ENCODE measurements around the gene HEG1. TPM values are rescaled to one million over a fixed set of nuclear protein-coding genes. Genes with fewer than 3 reads are reported as not detected.

The HEG1 gene
- total and polyA plus RNA-seq, 2 donors (not counting 3 experiments of a cell fraction or from before 2014, with no cell fraction given): 50.1 to 106 TPM

GRCh38 chr3:124985349-124985748, 70.4 kb downstream of the HEG1 start:
- POLR2A ChIA-PET: no interaction called here

GRCh38 chr3:124984754-124985153, 71.0 kb downstream of the HEG1 start:
- H3K4me3 ChIP-seq (replicated peaks in 1 of 3; ENCODE audit: insufficient read depth in 1 of 3, low read depth in 1 of 3, low read length in 3 of 3): no peak overlapping the region
- peaks cover 3 to 9% of the 10 kb centered on the region in 2 experiments for H3K36me3 ChIP-seq (ENCODE audit: control insufficient read depth in 2 of 2, extremely low read depth in 1 of 2, insufficient read depth in 2 of 2, low read length in 2 of 2)
- H4K20me1 ChIP-seq (replicated peaks; ENCODE audit: control insufficient read depth, extremely low read depth, insufficient read depth, low read length): no peaks in the 10 kb centered on the region
- no peak overlapping the region for H3K9ac ChIP-seq (replicated peaks; ENCODE audit: extremely low read depth, insufficient read depth, low read length)
- no TSS peak for BruUV-seq (replicated peaks)
- no peak overlapping the region for H2AFZ ChIP-seq (ENCODE audit: low read depth, low read length)
- TF ChIP-seq, protein P1, sequence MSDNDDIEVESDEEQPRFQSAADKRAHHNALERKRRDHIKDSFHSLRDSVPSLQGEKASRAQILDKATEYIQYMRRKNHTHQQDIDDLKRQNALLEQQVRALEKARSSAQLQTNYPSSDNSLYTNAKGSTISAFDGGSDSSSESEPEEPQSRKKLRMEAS (IDR thresholded peaks at IDR 0.05; ENCODE audit: insufficient read depth, insufficient read length): no peak
- TF ChIP-seq JUN (IDR thresholded peaks at IDR 0.05; ENCODE audit: borderline replicate concordance, insufficient read depth, insufficient read length, low read depth) (no peak), POLR2A (IDR thresholded peaks at IDR 0.05; ENCODE audit: low read depth, low read length) (no peak), MYC (IDR thresholded peaks at IDR 0.05; ENCODE audit: low read depth, low read length) (no peak), GATA2 (IDR thresholded peaks at IDR 0.05; ENCODE audit: insufficient read depth, insufficient read length, low read depth, low read length) (no peak)
- intact Hi-C loops (cut with micrococcal nuclease): loop anchor here (5.0 kb wide), 1 partner anchor 57 kb away; no protein-coding TSS in a partner anchor
- H3K9me3 ChIP-seq (replicated peaks; ENCODE audit: control insufficient read depth, insufficient read depth, low read length): no peaks in the 10 kb centered on the region
- H3K27ac ChIP-seq (ENCODE audit: insufficient read depth, low read depth, low read length): no peak overlapping the region
- FAIRE-seq (no peak), DNase-seq (ENCODE audit: low read depth, low spot score) (no peak)
- POLR2A ChIA-PET: no interaction called here
- H3K4me1 ChIP-seq (ENCODE audit: control insufficient read depth, extremely low read depth, insufficient read depth, low read length): peaks cover 29% of the 10 kb centered on the region
- dilution Hi-C loops (cut with MboI; ENCODE audit: extremely low pct_ligation_motif_present, low sequenced_read_pairs): no loop called here
- no peaks in the 10 kb centered on the region for H3K9me1 ChIP-seq (replicated peaks; ENCODE audit: control insufficient read depth, extremely low read depth, insufficient read depth, low read length)
- no peak overlapping the region for H3K4me2 ChIP-seq (ENCODE audit: insufficient read depth, low read length)
- no peaks in the 10 kb centered on the region for H3K27me3 ChIP-seq (ENCODE audit: control insufficient read depth in 2 of 2, insufficient read depth in 2 of 2, low read length in 2 of 2)
- no peaks in the 10 kb centered on the region for H3K79me2 ChIP-seq (ENCODE audit: control insufficient read depth, insufficient read depth, low read length)
- CTCF ChIA-PET: no interaction called here

More at GRCh38 chr3:124985349-124985748, 70.4 kb downstream of the HEG1 start:
- H2AFZ ChIP-seq (ENCODE audit: low read depth, low read length): no peak overlapping the region
- no peak overlapping the region for H3K9ac ChIP-seq (replicated peaks; ENCODE audit: extremely low read depth, insufficient read depth, low read length)
- DNase-seq (ENCODE audit: low read depth, low spot score) (no peak), FAIRE-seq (peak; percentile 21)
- no peaks in the 10 kb centered on the region for H4K20me1 ChIP-seq (replicated peaks; ENCODE audit: control insufficient read depth, extremely low read depth, insufficient read depth, low read length)
- intact Hi-C loops (cut with micrococcal nuclease): loop anchor here (5.0 kb wide), 1 partner anchor 58 kb away; no protein-coding TSS in a partner anchor
- no peaks in the 10 kb centered on the region for H3K27me3 ChIP-seq (ENCODE audit: control insufficient read depth in 2 of 2, insufficient read depth in 2 of 2, low read length in 2 of 2)
- no peaks in the 10 kb centered on the region for H3K79me2 ChIP-seq (ENCODE audit: control insufficient read depth, insufficient read depth, low read length)
- no TSS peak for BruUV-seq (replicated peaks)
- dilution Hi-C loops (cut with MboI; ENCODE audit: extremely low pct_ligation_motif_present, low sequenced_read_pairs): no loop called here
- no peaks in the 10 kb centered on the region for H3K9me1 ChIP-seq (replicated peaks; ENCODE audit: control insufficient read depth, extremely low read depth, insufficient read depth, low read length)
- H3K9me3 ChIP-seq (replicated peaks; ENCODE audit: control insufficient read depth, insufficient read depth, low read length): no peaks in the 10 kb centered on the region
- H3K4me3 ChIP-seq (replicated peaks in 1 of 3; ENCODE audit: insufficient read depth in 1 of 3, low read depth in 1 of 3, low read length in 3 of 3): no peak overlapping the region
- H3K27ac ChIP-seq (ENCODE audit: insufficient read depth, low read depth, low read length): peak overlapping the region; percentile 61
- H3K4me2 ChIP-seq (ENCODE audit: insufficient read depth, low read length): peak overlapping the region; percentile 26
- peaks cover 3 to 12% of the 10 kb centered on the region in 2 experiments for H3K36me3 ChIP-seq (ENCODE audit: control insufficient read depth in 2 of 2, extremely low read depth in 1 of 2, insufficient read depth in 2 of 2, low read length in 2 of 2)
- H3K4me1 ChIP-seq (ENCODE audit: control insufficient read depth, extremely low read depth, insufficient read depth, low read length): peaks cover 29% of the 10 kb centered on the region
- TF ChIP-seq FOS (IDR thresholded peaks at IDR 0.05; ENCODE audit: borderline replicate concordance, insufficient read depth, low read length): peak; percentile 35
- TF ChIP-seq EZH2 (IDR thresholded peaks at IDR 0.05; ENCODE audit: borderline replicate concordance, low read depth, low read length, severe bottlenecking): no peak
- CTCF ChIA-PET: no interaction called here
